ENCODE data around the gene CD58. TPM values are rescaled to one million over a fixed set of nuclear protein-coding genes. Genes with fewer than 3 reads are reported as not detected.

Gene CD58
- total and polyA plus RNA-seq, 2 of the 4 experiments (the other 2 are of a cell fraction): 5.4 to 5.7 TPM

GRCh38 chr1:116489231-116489697 is 81.6 kb downstream of the CD58 start:
- no CpG with 5 or more reads among the region's 5 CpGs for WGBS, 2 experiments (ENCODE audit: extremely low coverage in 2 of 2, insufficient read length in 1 of 2)
- H3K9me3 ChIP-seq (ENCODE audit: control insufficient read depth, insufficient read depth, low read length): no peaks in the 10 kb centered on the region
- H3K27ac ChIP-seq (ENCODE audit: insufficient read depth, low read length): no peak overlapping the region
- no peak overlapping the region for H4K91ac ChIP-seq (ENCODE audit: insufficient read depth, low read depth, low read length)
- no peak overlapping the region for H2BK15ac ChIP-seq (ENCODE audit: low read depth, low read length)
- H4K5ac ChIP-seq (ENCODE audit: low read depth, low read length): no peak overlapping the region
- BruUV-seq (replicated peaks): no TSS peak
- in situ Hi-C loops (cut with MboI; ENCODE audit: low sequenced_read_pairs) (no loop called here), dilution Hi-C loops (cut with HindIII; ENCODE audit: low sequenced_read_pairs, unreplicated experiment) (no loop called here), intact Hi-C loops (cut with micrococcal nuclease) (loop anchor here (5.0 kb wide), 2 partner anchors 72 to 112 kb away; no protein-coding TSS in a partner anchor)
- no peak overlapping the region for H2BK5ac ChIP-seq (ENCODE audit: low read depth, low read length, poor library complexity, severe bottlenecking)
- H3K4me1 ChIP-seq (ENCODE audit: control insufficient read depth, insufficient read depth, low read length): peaks cover 9% of the 10 kb centered on the region
- DNase-seq: peak; percentile 32
- no peak overlapping the region for H2BK120ac ChIP-seq (ENCODE audit: low read depth, low read length)
- H3K27me3 ChIP-seq (ENCODE audit: control insufficient read depth, insufficient read depth, low read length): no peaks in the 10 kb centered on the region
- H3K4me2 ChIP-seq (ENCODE audit: low read depth, low read length): no peak overlapping the region
- no peak overlapping the region for H3K56ac ChIP-seq (ENCODE audit: extremely low read depth, insufficient read depth, low read length)
- no peak for ATAC-seq (ENCODE audit: low read depth)
- no peak overlapping the region for H2AFZ ChIP-seq (replicated peaks; ENCODE audit: low read length, poor library complexity)
- no peaks in the 10 kb centered on the region; the same call in 1 of the 2 replicates for H3K9me1 ChIP-seq (ENCODE audit: insufficient read depth, low read length)
- no peak overlapping the region for H4K8ac ChIP-seq (ENCODE audit: low read depth in 2 of 2, low read length in 2 of 2)
- no peak overlapping the region for H3K23ac ChIP-seq (ENCODE audit: low read depth, low read length)
- H3K14ac ChIP-seq (replicated peaks; ENCODE audit: low read depth, low read length): no peak overlapping the region
- H2AK5ac ChIP-seq (ENCODE audit: low read depth, low read length): no peak overlapping the region
- no peaks in the 10 kb centered on the region for H3K36me3 ChIP-seq (ENCODE audit: control insufficient read depth, insufficient read depth, low read length)
- no peak overlapping the region for H3K18ac ChIP-seq (ENCODE audit: low read depth, low read length)
- no peak overlapping the region for H3K9ac ChIP-seq (ENCODE audit: low read depth, low read length)
- no peak overlapping the region for H2BK20ac ChIP-seq (ENCODE audit: low read depth, low read length)
- H3K79me1 ChIP-seq (ENCODE audit: low read depth in 1 of 2, low read length in 2 of 2): no peaks in the 10 kb centered on the region
- ChIA-PET CTCF (interaction anchor here (0.6 kb wide), 1 partner anchor 20 kb away, joined by 3 read pairs; no protein-coding TSS in a partner anchor), POLR2A (ENCODE audit: unreplicated experiment) (no interaction called here)
- no peaks in the 10 kb centered on the region for H4K20me1 ChIP-seq (ENCODE audit: insufficient read depth, low read length)
- TF ChIP-seq USF2 (IDR thresholded peaks at IDR 0.05; ENCODE audit: low read depth, low read length) (peak; percentile 36; the same call in 1 of the 2 replicates), FOS (IDR thresholded peaks at IDR 0.05; ENCODE audit: low read depth, low read length) (no peak)
- no peak overlapping the region for H3K4me3 ChIP-seq (ENCODE audit: insufficient read depth, low read depth, low read length)
- no peak overlapping the region for H2AK9ac ChIP-seq (replicated peaks; ENCODE audit: low read depth, low read length, poor library complexity)
- H3K4ac ChIP-seq (ENCODE audit: low read depth, low read length): no peak overlapping the region
